H9 (cell line): Measurements from ENCODE around the gene MGRN1. TPM values are rescaled to one million over a fixed set of nuclear protein-coding genes. Genes with fewer than 3 reads are reported as not detected.

Experiments used
- DNase-seq: peaks from one replicate; pipeline ENCODE4 v3.0.0-alpha.2; 2017
- H2AFZ ChIP-seq: one replicate; pipeline ENCODE4 v1.6.1; 2013; ENCODE audit warnings: mild to moderate bottlenecking, low read length, control low read depth, moderate library complexity
- H2AK5ac ChIP-seq: 2 replicates; pipeline ENCODE4 v1.6.1; 2013; ENCODE audit warnings: low read length, control low read depth, mixed read lengths; ENCODE audit not compliant: insufficient read length
- H2BK120ac ChIP-seq: one replicate; pipeline ENCODE4 v1.6.1; 2013; ENCODE audit warnings: low read depth, mild to moderate bottlenecking, low read length, control low read depth, inconsistent platforms; ENCODE audit not compliant: poor library complexity, severe bottlenecking
- H2BK12ac ChIP-seq: 2 replicates; pipeline ENCODE4 v1.6.1; 2013; ENCODE audit warnings: low read length, control low read depth, mixed read lengths, low read depth; ENCODE audit not compliant: insufficient read length
- H2BK15ac ChIP-seq: 2 replicates; pipeline ENCODE4 v1.6.1; 2013; ENCODE audit warnings: low read depth, low read length, control low read depth
- H2BK20ac ChIP-seq: one replicate; pipeline ENCODE4 v1.6.1; 2013; ENCODE audit warnings: low read depth, mild to moderate bottlenecking, low read length, control low read depth, inconsistent platforms; ENCODE audit not compliant: poor library complexity, severe bottlenecking
- H2BK5ac ChIP-seq: 2 replicates; pipeline ENCODE4 v1.6.1; 2013; ENCODE audit warnings: low read length, control low read depth, mixed read lengths; ENCODE audit not compliant: insufficient read length
- H3K14ac ChIP-seq: 2 replicates; pipeline ENCODE4 v1.6.1; 2013; ENCODE audit warnings: low read length, control low read depth; ENCODE audit not compliant: insufficient read depth
- H3K18ac ChIP-seq: 2 replicates; pipeline ENCODE4 v1.6.1; 2013; ENCODE audit warnings: low read depth, mild to moderate bottlenecking, mixed read lengths, low read length, control low read depth; ENCODE audit not compliant: insufficient read length
- H3K23ac ChIP-seq: 2 replicates; pipeline ENCODE4 v1.6.1; 2013; ENCODE audit warnings: low read length, control low read depth, mixed read lengths, low read depth; ENCODE audit not compliant: insufficient read length
- H3K23me2 ChIP-seq: 2 replicates; pipeline ENCODE4 v1.6.1; 2013; ENCODE audit warnings: low read depth, mild to moderate bottlenecking, mixed read lengths, low read length, control low read depth; ENCODE audit not compliant: insufficient read length, poor library complexity, severe bottlenecking
- H3K27ac ChIP-seq: 2 replicates; pipeline ENCODE4 v1.5.1; 2013; ENCODE audit warnings: low read length, control low read depth, mixed read lengths, low read depth; ENCODE audit not compliant: insufficient read length
- H3K27me3 ChIP-seq: 2 replicates; pipeline ENCODE4 v1.6.1; 2013; ENCODE audit warnings: low read length, control low read depth, inconsistent platforms; ENCODE audit not compliant: insufficient read depth
- H3K4ac ChIP-seq: 2 replicates; pipeline ENCODE4 v1.6.1; 2013; ENCODE audit warnings: low read depth, mild to moderate bottlenecking, control low read depth, inconsistent platforms, low read length, moderate library complexity
- H3K4me1 ChIP-seq: 2 replicates; pipeline ENCODE4 v1.6.1; 2013; ENCODE audit warnings: low read length, control low read depth, inconsistent platforms; ENCODE audit not compliant: insufficient read depth
- H3K4me2 ChIP-seq: 2 replicates; pipeline ENCODE4 v1.6.1; 2013; ENCODE audit warnings: low read length, control low read depth, mixed read lengths; ENCODE audit not compliant: insufficient read length, insufficient read depth
- H3K56ac ChIP-seq: 2 replicates; pipeline ENCODE4 v1.6.1; 2013; ENCODE audit warnings: low read depth, mild to moderate bottlenecking, mixed read lengths, low read length, control low read depth; ENCODE audit not compliant: insufficient read length
- H3K79me1 ChIP-seq: 2 replicates; pipeline ENCODE4 v1.6.1; 2013; ENCODE audit warnings: low read depth, mild to moderate bottlenecking, moderate library complexity, low read length, control low read depth, inconsistent platforms; ENCODE audit not compliant: insufficient read depth, poor library complexity, severe bottlenecking
- H3K79me2 ChIP-seq: 2 replicates; pipeline ENCODE4 v1.6.1; 2013; ENCODE audit warnings: low read length, control low read depth, inconsistent platforms; ENCODE audit not compliant: insufficient read depth
- H3K9ac ChIP-seq: 2 replicates; pipeline ENCODE4 v1.6.1; 2013; ENCODE audit warnings: low read length, control low read depth, mixed read lengths; ENCODE audit not compliant: insufficient read length; ENCODE audit errors: extremely low read depth
- H3K9me3 ChIP-seq: one replicate; pipeline ENCODE4 v1.6.1; 2013; ENCODE audit warnings: low read depth, low read length, inconsistent platforms; ENCODE audit not compliant: control insufficient read depth
- H3T11ph ChIP-seq: one replicate; pipeline ENCODE4 v1.6.1; 2013; ENCODE audit warnings: mild to moderate bottlenecking, low read length, control low read depth, inconsistent platforms
- H4K20me1 ChIP-seq: one replicate; pipeline ENCODE4 v1.6.1; 2013; ENCODE audit not compliant: control insufficient read depth, insufficient read length, insufficient read depth
- H4K5ac ChIP-seq: 2 replicates; pipeline ENCODE4 v1.6.1; 2013; ENCODE audit warnings: low read depth, mild to moderate bottlenecking, mixed read lengths, low read length, control low read depth; ENCODE audit not compliant: insufficient read length
- H4K8ac ChIP-seq: replicated peaks from 2 replicates; pipeline ENCODE4 v1.6.1; 2013; ENCODE audit warnings: low read length, control low read depth, mixed read lengths, low read depth; ENCODE audit not compliant: insufficient read length
- H4K91ac ChIP-seq: 2 replicates; pipeline ENCODE4 v1.6.1; 2013; ENCODE audit warnings: low read depth, mild to moderate bottlenecking, moderate library complexity, mixed read lengths, low read length, control low read depth; ENCODE audit not compliant: insufficient read length
- H3K27ac Mint-ChIP-seq, 3 experiments: 2 replicates in 2 of 3; 3 replicates in 1 of 3; pipeline ENCODE4 v1.8.0; 2020 to 2021; ENCODE audit warnings: mixed read lengths in 3 of 3, mild to moderate bottlenecking in 1 of 3, moderate library complexity in 1 of 3
- H3K27me3 Mint-ChIP-seq: 2 replicates; pipeline ENCODE4 v1.8.0; 2021; ENCODE audit warnings: low read depth, mild to moderate bottlenecking, moderate library complexity, mixed read lengths
- H3K36me3 Mint-ChIP-seq, 3 experiments: 2 replicates in 2 of 3; 3 replicates in 1 of 3; pipeline ENCODE4 v1.8.0; 2020 to 2021; ENCODE audit warnings: low read depth in 3 of 3, mixed read lengths in 3 of 3; ENCODE audit not compliant: insufficient read depth in 1 of 3
- H3K4me1 Mint-ChIP-seq, 2 experiments: 2 replicates each; pipeline ENCODE4 v1.8.0; 2020; ENCODE audit warnings: mixed read lengths in 2 of 2
- H3K4me3 Mint-ChIP-seq, 2 experiments: 2 replicates in 1 of 2; 3 replicates in 1 of 2; pipeline ENCODE4 v1.8.0; 2020 to 2021; ENCODE audit warnings: mild to moderate bottlenecking in 2 of 2, mixed read lengths in 2 of 2, moderate library complexity in 1 of 2
- H3K9me3 Mint-ChIP-seq, 2 experiments: 2 replicates in 1 of 2; 3 replicates in 1 of 2; pipeline ENCODE4 v1.8.0; 2020; ENCODE audit warnings: mild to moderate bottlenecking in 2 of 2, mixed read lengths in 2 of 2, moderate library complexity in 1 of 2
- WGBS: extraction: QIAGEN DNeasy Blood & Tissue Kit; methylation state at CpG from one replicate; pipeline ENCODE4 v1.1.7; 2013; ENCODE audit warnings: missing lambda C conversion rate, low lambda C conversion rate, mixed read lengths; ENCODE audit not compliant: insufficient read length; ENCODE audit errors: extremely low coverage; 5-methylcytosine and 5-hydroxymethylcytosine counted together
- total RNA-seq: library from RNA; stranded (reverse); gene quantifications from 2 replicates; pipeline ENCODE4 v1.2.1, GENCODE V29; 2021
- TF ChIP-seq, protein P1 (sequence below): fragments of 200-600 bp; sonication (generic); conservative IDR thresholded peaks from 3 replicates; pipeline ENCODE4 v1.8.0; 2021; ENCODE audit warnings: antibody characterized with exemption, mild to moderate bottlenecking

MGRN1 gene
- total RNA-seq, 1 experiment from 2014 or later = 91.6 TPM

DNA sequence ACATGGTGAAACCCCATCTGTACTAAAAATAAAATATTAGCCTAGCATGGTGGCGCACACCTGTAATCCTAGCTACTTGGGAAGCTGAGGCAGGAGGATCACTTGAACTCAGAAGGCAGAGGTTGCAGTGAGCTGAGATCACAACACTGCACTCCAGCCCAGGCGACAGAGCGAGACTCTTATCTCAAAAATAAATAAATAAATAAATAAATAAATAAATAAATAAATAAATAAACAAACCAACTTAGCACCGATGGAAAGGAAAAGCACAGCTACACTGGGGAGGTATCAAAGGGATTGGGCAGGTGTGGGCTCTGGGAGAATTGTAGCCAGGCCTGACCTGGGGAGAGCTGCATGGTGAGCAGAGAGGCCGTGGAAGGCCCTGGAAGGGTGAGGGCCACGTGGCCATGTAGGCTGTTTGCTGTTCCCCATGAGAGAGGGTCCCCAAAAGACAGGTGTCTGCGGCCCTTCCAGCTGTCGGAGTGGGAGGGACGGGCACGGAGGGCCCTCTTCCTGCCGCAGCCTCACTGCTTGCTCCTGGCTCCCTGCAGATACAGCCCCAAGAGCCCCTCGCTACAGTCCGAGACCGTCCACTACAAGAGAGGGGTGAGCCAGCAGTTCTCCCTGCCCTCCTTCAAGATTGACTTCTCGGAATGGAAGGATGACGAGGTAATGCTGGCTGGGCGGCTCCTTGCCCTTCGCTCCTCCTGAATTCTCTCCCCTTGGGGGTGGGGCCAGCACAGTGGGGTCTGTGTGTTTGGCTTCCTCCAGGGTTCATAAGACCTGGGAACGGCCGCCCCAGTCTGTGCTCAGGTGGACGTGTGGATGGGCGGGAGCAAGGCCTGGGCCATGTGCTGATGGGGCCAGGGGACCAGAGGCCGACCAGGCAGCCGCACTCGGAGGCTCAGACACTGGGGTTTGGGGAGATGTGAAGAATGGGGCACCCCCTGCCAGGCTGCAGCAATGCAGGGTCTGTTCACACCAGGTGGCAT, 32.4 kb downstream of the MGRN1 start:
- no peak overlapping the region for H2BK5ac ChIP-seq
- WGBS = no CpG with 5 or more reads among the region's 25 CpGs
- H3K36me3 Mint-ChIP-seq = peaks cover 10 to 59% (median 32%) of the 10 kb centered on the region in 3 experiments; a peak in 6 of 7 replicates
- H4K5ac ChIP-seq = no peak overlapping the region
- H3K4me2 ChIP-seq = no peak overlapping the region
- H2BK12ac ChIP-seq = no peak overlapping the region
- no peak overlapping the region for H3K9ac ChIP-seq
- no peaks in the 10 kb centered on the region for H4K20me1 ChIP-seq
- H2AK5ac ChIP-seq = no peak overlapping the region
- no peaks in the 10 kb centered on the region for H3K9me3 Mint-ChIP-seq
- H3K79me2 ChIP-seq = no peaks in the 10 kb centered on the region
- H3K79me1 ChIP-seq = no peaks in the 10 kb centered on the region
- H3K4me3 Mint-ChIP-seq = no peak overlapping the region
- H3K27me3 Mint-ChIP-seq = no peaks in the 10 kb centered on the region
- H2BK15ac ChIP-seq = no peak overlapping the region
- no peak overlapping the region for H2BK120ac ChIP-seq
- H4K8ac ChIP-seq = no peak overlapping the region
- no peaks in the 10 kb centered on the region for H3K9me3 ChIP-seq
- H3K56ac ChIP-seq = no peak overlapping the region
- no peaks in the 10 kb centered on the region for H3K23me2 ChIP-seq
- no peaks in the 10 kb centered on the region for H3K27me3 ChIP-seq
- no peak overlapping the region for H4K91ac ChIP-seq
- TF ChIP-seq, protein P1, sequence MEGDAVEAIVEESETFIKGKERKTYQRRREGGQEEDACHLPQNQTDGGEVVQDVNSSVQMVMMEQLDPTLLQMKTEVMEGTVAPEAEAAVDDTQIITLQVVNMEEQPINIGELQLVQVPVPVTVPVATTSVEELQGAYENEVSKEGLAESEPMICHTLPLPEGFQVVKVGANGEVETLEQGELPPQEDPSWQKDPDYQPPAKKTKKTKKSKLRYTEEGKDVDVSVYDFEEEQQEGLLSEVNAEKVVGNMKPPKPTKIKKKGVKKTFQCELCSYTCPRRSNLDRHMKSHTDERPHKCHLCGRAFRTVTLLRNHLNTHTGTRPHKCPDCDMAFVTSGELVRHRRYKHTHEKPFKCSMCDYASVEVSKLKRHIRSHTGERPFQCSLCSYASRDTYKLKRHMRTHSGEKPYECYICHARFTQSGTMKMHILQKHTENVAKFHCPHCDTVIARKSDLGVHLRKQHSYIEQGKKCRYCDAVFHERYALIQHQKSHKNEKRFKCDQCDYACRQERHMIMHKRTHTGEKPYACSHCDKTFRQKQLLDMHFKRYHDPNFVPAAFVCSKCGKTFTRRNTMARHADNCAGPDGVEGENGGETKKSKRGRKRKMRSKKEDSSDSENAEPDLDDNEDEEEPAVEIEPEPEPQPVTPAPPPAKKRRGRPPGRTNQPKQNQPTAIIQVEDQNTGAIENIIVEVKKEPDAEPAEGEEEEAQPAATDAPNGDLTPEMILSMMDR = no peak
- no peak overlapping the region for H3K27ac ChIP-seq
- no peaks in the 10 kb centered on the region for H3K4me1 ChIP-seq
- no peak overlapping the region for H3K23ac ChIP-seq
- no peak overlapping the region for H3K4ac ChIP-seq
- H3T11ph ChIP-seq = no peak overlapping the region
- no peak overlapping the region for H2BK20ac ChIP-seq
- no peaks in the 10 kb centered on the region for H3K4me1 Mint-ChIP-seq
- no peak for DNase-seq
- H3K27ac Mint-ChIP-seq = no peak overlapping the region
- no peak overlapping the region for H3K18ac ChIP-seq
- no peak overlapping the region; the same call in 1 of the 2 replicates for H3K14ac ChIP-seq
- no peak overlapping the region for H2AFZ ChIP-seq
